ENCODE data around the gene NSMCE1.
"Not testable (repeated sequence)": the region's sequence is repeated elsewhere in the genome, so short reads cannot be mapped to it uniquely, and the experiment has no call there.

Gene NSMCE1

DNA sequence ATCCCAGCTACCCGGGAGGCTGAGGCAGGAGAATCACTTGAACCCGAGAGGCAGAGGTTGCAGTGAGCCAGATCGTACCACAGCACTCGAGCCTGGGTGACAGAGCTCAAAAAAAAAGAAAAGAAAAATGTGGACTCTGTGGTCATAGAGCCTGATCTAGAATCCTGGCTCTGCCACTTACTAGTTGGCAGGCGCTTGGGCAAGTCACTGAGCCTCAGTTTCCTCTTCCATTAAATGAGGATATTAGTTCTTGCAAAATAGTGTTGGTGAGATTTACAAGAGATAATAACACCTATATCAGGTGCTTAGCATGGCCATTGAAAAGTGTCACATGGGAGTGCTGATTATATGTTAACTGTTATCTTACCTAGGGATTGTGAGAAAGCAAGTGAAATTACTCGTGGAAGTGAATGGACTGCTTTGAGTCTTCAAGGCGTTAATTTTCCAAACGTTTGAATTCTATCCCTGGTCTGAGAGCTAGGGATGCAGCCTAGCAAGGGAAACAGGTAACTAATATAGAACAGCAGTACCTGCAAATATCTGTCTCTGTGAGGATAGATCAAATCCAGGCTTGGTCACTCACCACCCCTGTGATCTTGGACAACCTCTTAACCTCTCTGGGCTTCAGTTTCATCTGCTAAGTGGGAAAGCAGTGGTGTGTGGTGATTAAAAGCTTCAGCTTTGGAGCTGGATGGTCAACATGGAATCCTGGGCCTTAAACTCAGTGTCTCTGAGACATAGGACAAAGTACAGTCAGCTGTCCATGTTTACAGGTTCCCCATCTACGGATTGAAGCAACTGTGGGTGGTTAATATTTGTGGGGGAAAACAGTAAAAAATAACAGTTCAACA lies 953 bp upstream of the NSMCE1 start:
- no peak overlapping the region; the same call in none of the 2 replicates for H3K4me3 ChIP-seq (ENCODE audit: low read depth, low read length)
- ChIA-PET CTCF (interaction anchor here (1.3 kb wide), 1 partner anchor 13 kb away, joined by 4 read pairs; no protein-coding TSS in a partner anchor), POLR2A (interaction anchor here (1.1 kb wide), 1 partner anchor 17 kb away, joined by 3 read pairs; no protein-coding TSS in a partner anchor)
- TF ChIP-seq, protein P1, sequence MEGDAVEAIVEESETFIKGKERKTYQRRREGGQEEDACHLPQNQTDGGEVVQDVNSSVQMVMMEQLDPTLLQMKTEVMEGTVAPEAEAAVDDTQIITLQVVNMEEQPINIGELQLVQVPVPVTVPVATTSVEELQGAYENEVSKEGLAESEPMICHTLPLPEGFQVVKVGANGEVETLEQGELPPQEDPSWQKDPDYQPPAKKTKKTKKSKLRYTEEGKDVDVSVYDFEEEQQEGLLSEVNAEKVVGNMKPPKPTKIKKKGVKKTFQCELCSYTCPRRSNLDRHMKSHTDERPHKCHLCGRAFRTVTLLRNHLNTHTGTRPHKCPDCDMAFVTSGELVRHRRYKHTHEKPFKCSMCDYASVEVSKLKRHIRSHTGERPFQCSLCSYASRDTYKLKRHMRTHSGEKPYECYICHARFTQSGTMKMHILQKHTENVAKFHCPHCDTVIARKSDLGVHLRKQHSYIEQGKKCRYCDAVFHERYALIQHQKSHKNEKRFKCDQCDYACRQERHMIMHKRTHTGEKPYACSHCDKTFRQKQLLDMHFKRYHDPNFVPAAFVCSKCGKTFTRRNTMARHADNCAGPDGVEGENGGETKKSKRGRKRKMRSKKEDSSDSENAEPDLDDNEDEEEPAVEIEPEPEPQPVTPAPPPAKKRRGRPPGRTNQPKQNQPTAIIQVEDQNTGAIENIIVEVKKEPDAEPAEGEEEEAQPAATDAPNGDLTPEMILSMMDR (IDR thresholded peaks at IDR 0.05; ENCODE audit: insufficient read depth, low read length, missing control alignments) = no peak
- no peak for DNase-seq (ENCODE audit: low read depth, low spot score)

DNA sequence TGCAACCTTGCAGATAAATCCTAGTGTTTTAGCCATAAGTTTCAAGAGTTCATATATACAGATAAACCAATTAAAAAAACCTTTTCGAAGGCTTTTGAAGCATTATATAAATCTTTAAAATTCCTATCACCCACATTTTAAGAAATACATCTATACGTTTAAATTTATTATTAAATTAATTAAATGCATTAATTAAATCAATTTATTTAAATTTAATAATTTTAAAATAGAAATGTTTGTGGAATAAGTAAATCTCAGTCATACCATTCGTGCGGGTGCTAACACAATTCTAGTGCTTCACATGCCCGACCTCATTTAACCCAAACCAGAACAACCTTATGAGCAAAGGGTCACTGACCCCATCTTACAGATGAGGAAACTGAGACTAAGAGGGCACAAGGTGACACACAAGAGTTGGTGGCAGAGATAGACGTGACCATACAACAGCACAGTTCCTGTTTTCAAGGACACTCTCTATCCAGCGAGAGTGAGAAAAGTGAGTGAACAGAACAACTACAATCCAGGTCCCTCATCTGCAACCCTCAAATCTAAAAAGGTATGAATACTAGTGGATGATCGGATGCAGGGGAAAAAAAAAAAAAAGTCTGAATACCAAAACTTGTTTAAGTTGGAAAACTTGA lies 1.4 kb downstream of the NSMCE1 start:
- no peak for DNase-seq (ENCODE audit: low read depth, low spot score)
- TF ChIP-seq, protein P1 (IDR thresholded peaks at IDR 0.05; ENCODE audit: insufficient read depth, low read length, missing control alignments) = no peak
- POLR2A ChIA-PET = no interaction called here

DNA sequence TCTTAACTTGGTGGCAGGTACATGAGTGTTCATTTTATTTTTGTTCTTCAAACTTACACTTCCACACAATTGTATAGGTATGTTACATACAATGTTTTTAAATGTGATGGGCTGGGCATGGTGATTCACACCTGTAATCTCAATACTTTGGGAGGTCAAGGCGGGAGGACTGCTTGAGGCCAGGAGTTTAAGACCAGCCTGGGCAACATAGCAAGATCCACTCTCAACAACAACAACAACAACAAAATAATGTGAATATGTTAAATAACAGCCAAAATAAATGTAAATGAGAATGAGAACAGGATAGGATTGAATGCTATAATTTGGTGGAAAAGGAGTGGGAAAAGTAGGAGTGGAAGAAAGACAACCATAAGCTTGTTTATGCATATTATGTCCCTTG lies 2.6 kb downstream of the NSMCE1 start:
- POLR2A ChIA-PET = no interaction called here
- no peak for DNase-seq (ENCODE audit: low read depth, low spot score)
- H3K4me3 ChIP-seq (ENCODE audit: low read depth, low read length) = no peak overlapping the region
- CTCF ChIA-PET = interaction anchor here (1.3 kb wide), 1 partner anchor 30 kb away, joined by 6 read pairs; no protein-coding TSS in a partner anchor
- TF ChIP-seq, protein P1 (IDR thresholded peaks at IDR 0.05; ENCODE audit: insufficient read depth, low read length, missing control alignments) = no peak

More for the DNA sequence above, 1.4 kb downstream of the NSMCE1 start:
- H3K4me3 ChIP-seq (ENCODE audit: low read depth, low read length) = no peak overlapping the region
- CTCF ChIA-PET = no interaction called here

DNA sequence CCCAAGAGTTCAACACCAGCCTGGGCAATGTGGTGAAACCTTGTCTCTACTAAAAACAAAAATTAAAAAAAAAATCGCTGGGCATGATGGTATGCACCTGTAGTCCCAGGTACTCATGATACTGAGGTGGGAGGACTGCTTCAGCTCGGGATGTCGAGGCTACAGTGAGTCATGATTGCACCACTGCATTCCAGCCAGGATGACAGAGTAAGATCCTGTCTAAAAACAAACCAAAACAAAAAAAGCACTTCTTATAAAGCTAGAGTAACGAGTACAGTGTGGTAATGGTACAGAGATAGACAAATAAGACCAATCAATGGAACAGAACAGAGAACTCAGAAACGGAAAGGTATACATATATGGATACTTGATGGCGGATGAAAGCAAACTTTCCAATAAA lies 4.4 kb downstream of the NSMCE1 start:
- TF ChIP-seq, protein P1 (IDR thresholded peaks at IDR 0.05; ENCODE audit: insufficient read depth, low read length, missing control alignments) = no peak
- DNase-seq (ENCODE audit: low read depth, low spot score) = no peak
- CTCF ChIA-PET = interaction anchor here (0.6 to 2.2 kb wide), 3 partner anchors 14 to 104 kb away, joined by 4 to 8 read pairs (median 5); no protein-coding TSS in a partner anchor
- no peak overlapping the region for H3K4me3 ChIP-seq (ENCODE audit: low read depth, low read length)
- POLR2A ChIA-PET = interaction anchor here (0.6 to 0.8 kb wide), 2 partner anchors 21 to 39 kb away, joined by 3 read pairs; no protein-coding TSS in a partner anchor

DNA sequence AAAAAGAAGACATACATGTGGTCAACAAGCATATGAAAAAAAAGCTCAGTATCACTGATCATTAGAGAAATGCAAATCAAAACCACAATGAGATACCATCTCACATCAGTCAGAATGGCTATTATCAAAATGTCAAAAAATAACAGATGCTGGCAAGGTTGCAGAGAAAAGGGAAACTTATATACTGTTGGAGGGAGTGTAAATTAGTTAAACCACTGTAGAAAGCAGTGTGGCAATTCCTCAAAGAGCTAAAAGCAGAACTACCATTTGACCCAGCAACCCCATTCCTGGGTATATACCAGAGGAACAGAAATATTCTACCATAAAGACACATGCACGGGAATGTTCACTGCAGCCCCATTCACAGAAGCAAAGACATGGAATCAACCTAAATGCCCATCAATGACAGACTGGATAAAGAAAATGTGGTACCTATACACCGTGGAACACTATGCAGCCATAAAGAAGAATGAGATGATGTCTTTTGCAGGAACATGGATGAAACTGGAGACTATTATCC lies 5.6 kb downstream of the NSMCE1 start:
- H3K4me3 ChIP-seq (ENCODE audit: low read depth, low read length); DNase-seq (ENCODE audit: low read depth, low spot score); POLR2A ChIA-PET: not testable (repeated sequence)
- CTCF ChIA-PET = interaction anchor here (4.2 kb wide), 1 partner anchor 28 kb away, joined by 15 read pairs; no protein-coding TSS in a partner anchor

DNA sequence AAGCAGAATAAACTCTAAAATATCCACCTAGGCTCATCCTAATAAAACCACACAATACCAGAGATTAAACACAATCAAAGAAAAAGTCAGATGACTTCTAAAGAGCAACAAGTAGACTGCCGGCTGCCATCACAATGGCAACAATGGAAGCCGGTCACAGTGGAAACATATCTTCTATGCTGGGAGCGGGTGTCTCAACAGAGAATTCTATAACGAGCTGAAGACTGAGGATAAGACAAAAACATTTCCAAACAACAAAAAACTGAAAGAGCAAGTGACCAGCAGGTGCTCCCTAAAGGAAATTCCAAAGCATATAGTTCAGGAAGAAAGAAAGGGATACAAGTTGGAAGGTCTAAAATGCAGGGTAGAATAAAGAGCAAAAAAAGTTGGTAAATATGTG lies 8.9 kb downstream of the NSMCE1 start:
- DNase-seq (ENCODE audit: low read depth, low spot score) = no peak
- TF ChIP-seq, protein P1 (IDR thresholded peaks at IDR 0.05; ENCODE audit: insufficient read depth, low read length, missing control alignments) = no peak
- ChIA-PET CTCF (interaction anchor here (0.8 to 4.2 kb wide), 2 partner anchors 25 to 28 kb away, joined by 3 to 15 read pairs; no protein-coding TSS in a partner anchor), POLR2A (no interaction called here)
- no peak overlapping the region for H3K4me3 ChIP-seq (ENCODE audit: low read depth, low read length)
